Stimulated activated CD4-positive, alpha-beta T cell treated with anti-CD3 and anti-CD28 coated beads, Interleukin-4, amount 100 ng/mL, for 24 hours (primary cell): ENCODE measurements around the gene CRYAB.
"Not testable (repeated sequence)": the region's sequence is repeated elsewhere in the genome, so short reads cannot be mapped to it uniquely, and the experiment has no call there.

ENCODE experiments used
- DNase-seq: peaks from one replicate; pipeline ENCODE4 v3.0.0-alpha.2; 2020

CRYAB gene

DNA sequence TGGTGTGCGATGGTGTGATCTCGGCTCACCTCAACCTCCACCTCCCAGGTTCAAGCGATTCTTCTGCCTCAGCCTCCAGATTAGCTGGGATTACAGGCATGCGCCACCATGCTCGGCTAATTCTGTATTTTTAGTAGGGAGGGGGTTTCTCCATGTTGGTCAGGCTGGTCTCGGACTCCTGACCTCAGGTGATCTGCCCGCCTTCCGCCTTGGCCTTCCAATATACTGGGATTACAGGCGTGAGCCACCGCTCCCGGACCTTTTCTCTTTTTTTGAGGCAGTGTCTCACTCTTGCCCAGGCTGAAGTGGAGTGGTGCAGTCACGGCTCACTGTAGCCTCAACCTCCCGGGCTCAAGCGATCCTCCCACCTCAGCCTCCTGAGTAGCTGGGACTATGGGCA, 21.6 kb upstream of the CRYAB start:
- DNase-seq = not testable (repeated sequence)

- no peak for DNase-seq
These were observed 21.0 kb upstream of the CRYAB start for GRCh38 chr11:111932611-111932950.

DNA sequence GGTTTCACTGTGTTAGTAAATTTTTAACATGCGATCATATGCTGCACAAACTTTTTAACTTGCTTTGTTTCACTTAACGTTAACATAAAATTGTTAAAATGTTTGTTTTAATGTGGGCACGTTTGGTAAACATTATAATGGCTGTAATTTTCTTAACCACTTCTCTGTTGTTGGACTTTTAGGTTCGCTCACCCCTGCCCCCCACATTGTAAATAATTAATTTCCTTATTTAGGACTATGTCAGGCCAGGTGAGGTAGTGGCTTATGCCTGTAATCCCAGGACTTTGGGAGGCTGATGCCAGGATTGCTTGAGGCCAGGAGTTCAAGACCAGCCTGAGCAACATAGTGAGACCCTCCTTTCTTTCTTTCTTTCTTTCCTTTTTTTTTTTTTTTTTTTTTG, 18.9 kb upstream of the CRYAB start:
- no peak for DNase-seq

- DNase-seq = peak; percentile 93
These were observed 15.2 kb upstream of the CRYAB start for GRCh38 chr11:111926505-111927391.

GRCh38 chr11:111925953-111926352, 14.4 kb upstream of the CRYAB start:
- DNase-seq = no peak

- DNase-seq = no peak
These were observed 12.4 kb upstream of the CRYAB start for GRCh38 chr11:111923951-111924350.

DNA sequence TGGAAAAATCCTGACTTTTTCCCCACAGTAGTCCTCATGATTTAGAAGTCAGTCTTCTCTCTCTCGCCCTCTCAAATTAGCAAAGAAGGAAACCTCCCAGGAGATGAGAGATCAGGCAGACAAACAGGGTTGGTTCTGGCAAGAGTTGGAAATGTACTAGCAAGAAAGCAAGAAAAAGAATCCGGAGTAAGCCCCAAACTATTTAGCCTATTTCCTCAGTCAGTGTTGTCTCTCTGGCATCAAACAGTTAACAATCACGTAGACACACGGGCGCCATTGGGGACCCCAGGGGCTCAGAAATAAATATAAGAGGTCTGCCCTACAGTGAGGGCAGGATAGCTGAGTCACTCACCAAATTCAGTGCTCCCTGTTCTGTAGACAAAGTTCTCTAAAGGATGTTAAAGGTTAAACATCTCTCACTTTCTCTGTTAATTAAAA, 11.8 kb upstream of the CRYAB start:
- DNase-seq = no peak

DNA sequence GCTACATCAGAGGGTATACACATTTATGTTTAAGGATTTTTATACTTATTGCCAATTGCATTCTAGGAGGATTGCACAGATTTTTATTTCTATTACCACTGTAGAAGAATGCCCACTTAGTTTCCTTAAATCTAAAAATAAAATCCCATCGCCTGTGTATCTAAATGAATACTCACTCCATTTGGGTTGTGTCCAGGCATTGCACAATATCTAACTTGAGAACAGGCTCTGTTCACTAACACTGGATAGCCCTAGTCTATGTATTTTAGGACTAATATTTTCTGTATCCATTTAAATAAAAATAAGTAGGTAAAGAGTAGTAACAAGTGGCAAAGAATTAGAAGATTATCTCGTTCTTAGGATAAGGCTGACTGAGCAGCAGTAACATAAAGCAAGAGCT, 11.2 kb upstream of the CRYAB start:
- DNase-seq = no peak

GRCh38 chr11:111921541-111922230, 10.1 kb upstream of the CRYAB start:
- no peak for DNase-seq

DNA sequence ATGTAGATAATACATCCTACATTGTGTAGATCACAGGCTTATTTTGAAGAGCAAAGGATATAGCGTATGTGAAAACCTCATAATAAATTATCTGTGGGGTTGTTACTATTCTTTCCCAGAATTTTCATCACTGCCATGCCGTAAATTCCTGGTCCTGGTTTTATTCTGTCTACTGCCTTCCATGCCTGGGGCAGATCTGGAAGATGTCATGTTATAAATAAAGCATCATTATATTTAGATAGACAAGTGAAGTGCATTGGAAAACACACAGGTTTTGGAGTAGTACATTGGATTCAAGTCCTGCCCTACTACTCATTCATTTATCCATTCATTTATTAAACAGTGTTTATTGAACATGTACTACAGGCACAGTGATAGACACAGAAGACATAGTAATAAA, 9.3 kb upstream of the CRYAB start:
- DNase-seq = no peak

DNA sequence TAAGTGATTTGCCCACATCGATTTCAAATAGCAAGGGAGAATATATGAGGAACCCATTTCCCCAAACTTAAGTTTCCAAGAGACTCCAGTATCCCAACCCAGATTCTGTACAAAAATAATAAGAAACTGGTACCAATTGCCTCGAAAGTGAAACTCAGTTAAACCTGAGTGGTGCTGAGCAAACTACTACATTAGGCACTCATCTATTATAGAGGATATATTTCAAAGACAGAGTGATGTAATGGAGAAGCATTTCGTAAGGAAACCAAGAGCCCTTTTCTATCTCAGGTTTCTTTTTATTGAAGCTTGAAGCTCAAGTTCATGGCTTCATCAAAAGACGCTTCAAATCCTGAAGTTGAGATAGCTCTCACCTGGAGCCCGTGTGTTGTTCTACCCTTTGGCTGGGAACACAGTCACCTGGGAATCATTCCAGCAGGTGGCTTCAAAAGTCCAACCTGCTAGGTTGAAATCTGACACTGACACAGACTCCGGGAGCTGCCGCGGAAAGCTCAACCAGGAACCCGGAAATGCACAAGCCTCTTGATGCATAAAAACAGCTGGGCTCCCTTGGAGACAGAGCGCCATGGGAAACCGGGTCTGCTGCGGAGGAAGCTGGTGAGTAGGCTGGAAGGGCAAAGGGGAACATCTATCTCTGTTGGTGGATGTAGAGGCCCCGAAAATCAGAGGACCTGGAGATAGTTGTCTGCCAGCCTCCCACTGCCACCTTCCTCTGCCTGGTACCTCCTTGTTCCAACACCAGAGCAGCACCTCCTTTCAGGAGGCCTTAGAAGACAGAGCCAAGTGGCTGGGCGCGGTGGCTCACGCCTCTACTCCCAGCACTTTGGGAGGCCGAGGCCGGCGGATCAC, 7.1 kb upstream of the CRYAB start, which contains the start of gene C11orf52:
Gene C11orf52 (plus strand): TSS at position 524 of the 867 bp plus-strand sequence. CDS start 60 bp downstream, at position 584.
- no peak for DNase-seq

GRCh38 chr11:111917788-111918187, 6.2 kb upstream of the CRYAB start:
- no peak for DNase-seq

DNA sequence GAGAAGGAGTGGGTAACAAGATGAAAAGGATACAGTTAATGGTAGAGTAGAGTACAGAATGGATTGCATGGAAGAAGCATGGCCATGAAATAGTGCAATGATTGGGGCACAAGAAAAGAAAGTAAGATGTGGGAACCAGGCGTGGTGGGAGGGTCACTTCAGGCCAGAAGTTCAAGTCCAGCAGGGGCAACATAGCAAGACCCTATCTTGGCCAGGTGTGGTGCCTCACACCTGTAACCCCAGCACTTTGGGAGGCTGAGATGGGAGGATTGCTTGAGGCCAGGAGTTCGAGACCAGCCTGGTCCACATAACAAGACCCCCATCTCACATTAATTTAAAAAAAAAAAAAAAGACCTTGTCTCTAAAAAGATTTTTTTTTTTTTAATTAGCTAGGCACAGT, 5.7 kb upstream of the CRYAB start:
- no peak for DNase-seq

- no peak for DNase-seq
These were observed 5.2 kb upstream of the CRYAB start for GRCh38 chr11:111916768-111917167.

GRCh38 chr11:111913997-111914396, 2.4 kb upstream of the CRYAB start:
- no peak for DNase-seq

- no peak for DNase-seq
These were observed 1.7 kb upstream of the CRYAB start for GRCh38 chr11:111913031-111913861.

DNA sequence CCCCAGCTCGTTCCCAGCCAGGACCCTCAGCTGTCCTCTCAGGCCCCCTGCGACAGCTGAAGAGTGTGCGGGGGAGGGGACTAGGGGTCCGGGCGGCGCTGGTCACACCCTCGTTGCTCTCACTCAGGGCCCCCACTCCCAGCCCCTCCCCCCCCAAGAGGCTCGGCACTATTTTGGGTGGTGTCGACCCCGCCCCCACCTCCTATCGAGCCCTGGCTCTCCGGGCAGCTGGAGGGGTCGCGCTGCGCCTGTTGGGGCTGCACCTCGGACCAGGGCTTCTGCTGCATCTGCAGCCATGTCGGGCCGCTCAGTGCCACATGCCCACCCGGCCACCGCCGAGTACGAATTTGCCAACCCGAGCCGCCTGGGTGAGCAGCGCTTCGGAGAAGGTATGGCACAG, 965 bp upstream of the CRYAB start, which contains the start of gene HSPB2:
Gene HSPB2 (plus strand): TSS at position 200 of the 400 bp plus-strand sequence. CDS start 96 bp downstream, at position 296.
- DNase-seq = no peak

DNA sequence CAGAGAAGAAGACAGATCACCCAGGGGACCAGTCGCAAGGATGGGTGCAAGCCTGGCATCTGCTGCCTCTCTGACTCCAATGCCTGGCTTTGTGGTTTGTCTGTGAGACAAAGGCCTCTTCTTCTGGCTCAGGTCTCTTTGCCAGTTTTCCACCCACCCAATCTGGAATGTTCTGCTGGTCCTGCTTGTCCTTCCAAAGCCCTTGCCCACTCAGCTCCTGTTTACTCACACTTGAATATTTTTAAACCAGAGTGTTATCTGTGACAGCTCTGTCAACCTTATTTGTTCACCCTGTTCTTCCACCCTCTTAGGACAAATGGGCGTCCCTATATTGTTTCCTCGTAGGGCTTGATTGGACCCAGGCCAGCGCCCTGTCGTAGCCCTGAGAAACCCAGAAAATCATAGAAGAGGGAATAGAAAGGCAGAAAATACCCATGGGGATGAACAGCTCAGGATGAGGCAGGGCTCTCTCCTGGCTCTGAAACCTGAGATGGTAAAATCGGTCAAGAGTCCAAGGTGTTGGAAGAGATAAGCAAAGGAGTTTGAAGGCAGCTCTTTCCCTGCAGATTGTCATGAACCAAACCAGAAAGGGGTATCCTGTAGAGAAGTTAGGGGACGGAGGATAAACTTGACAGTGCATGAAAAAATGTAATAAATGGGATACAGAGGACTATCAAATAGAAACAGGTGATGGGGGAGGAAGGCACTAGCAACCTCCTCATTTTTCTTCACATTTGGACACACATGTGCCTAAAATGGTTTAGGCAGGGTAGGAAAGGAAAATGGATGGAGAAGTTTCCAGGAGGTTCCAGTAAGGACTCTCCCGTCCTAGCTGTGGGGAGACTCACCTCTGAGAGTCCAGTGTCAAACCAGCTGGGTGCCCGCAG, 651 bp downstream of the CRYAB start:
- no peak for DNase-seq

- DNase-seq = no peak
These were observed 2.2 kb downstream of the CRYAB start for GRCh38 chr11:111909378-111909777.

DNA sequence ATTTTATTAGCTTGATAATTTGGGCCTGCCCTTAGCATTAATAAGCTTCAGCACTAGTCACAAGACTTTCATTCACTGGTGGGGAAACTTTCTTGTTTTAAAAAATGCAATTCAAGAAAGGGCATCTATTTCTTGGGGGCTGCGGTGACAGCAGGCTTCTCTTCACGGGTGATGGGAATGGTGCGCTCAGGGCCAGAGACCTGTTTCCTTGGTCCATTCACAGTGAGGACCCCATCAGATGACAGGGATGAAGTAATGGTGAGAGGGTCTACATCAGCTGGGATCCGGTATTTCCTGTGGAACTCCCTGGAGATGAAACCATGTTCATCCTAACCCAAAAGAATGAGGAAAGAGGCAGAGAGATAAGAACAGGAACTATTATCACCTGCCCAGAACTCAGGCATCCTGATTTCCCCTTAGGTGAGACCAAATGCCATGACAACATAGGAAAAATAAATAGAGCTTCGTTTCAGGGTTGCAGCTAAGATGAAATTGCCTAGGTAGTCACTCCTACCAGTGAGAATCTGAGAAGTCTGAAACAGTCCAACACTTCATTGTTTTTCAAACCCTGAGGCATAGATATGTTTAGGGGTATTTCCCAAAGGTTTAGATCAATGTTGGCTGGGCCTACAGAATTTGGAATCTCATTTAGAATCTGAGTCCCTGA, 2.8 kb downstream of the CRYAB start:
- no peak for DNase-seq

DNA sequence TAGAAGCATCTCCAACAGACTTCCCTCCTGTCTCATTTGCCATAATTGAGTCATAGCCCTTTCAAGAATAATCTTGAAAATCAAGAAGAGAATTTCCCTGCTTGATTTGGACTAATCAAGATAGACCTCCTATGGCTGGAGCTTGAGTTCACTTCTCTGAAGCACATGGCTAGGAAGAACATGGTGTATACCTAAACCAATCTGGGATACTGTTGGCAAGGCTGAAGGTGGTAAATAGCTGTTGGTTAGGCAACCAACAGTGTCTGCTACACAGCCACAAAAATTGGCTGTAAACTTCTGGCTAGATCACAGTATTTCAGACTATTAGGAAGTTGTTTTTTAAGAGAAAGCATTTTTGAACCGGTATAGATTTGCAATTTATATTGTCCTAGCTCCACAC, 4.9 kb downstream of the CRYAB start:
- DNase-seq = no peak
